GM12878 (cell line): ENCODE results near the gene RNASEL. TPM values are rescaled to one million over a fixed set of nuclear protein-coding genes. Genes with fewer than 3 reads are reported as not detected.

Experiments used
- ATAC-seq: fragments of 200-7000 bp; cut with Tn5 transposase; 3 replicates; pipeline ENCODE4 v1.9.1; 2020; ENCODE audit warnings: mild to moderate bottlenecking, moderate library complexity
- BruUV-seq: library from RNA; stranded (reverse); fragments of 400-500 nt; replicated peaks from 2 replicates; lab custom pipeline; 2021; lab: Mats Ljungman, UMichigan
- CTCF ChIA-PET: fragments of 300-600 bp; sonication (Branson Sonifier 250); formaldehyde crosslinking; extraction: SDS; loops from one replicate; lab custom pipeline; 2021; ENCODE audit warnings: inconsistent platforms; lab: Yijun Ruan, JAX
- POLR2A ChIA-PET: fragments of 350-600 bp; formaldehyde crosslinking; extraction: SDS; loops from one replicate; lab custom pipeline; 2021; ENCODE audit warnings: inconsistent platforms; lab: Charles Lee
- RAD21 ChIA-PET: fragments of 300-600 bp; sonication (Branson Sonifier 250); formaldehyde crosslinking; loops from one replicate; lab custom pipeline; 2023; ENCODE audit warnings: antibody characterized with exemption; ENCODE audit not compliant: unreplicated experiment; lab: Charles Lee
- SMC1A ChIA-PET: fragments of 300-600 bp; sonication (Branson Sonifier 250); formaldehyde crosslinking; loops from one replicate; lab custom pipeline; 2023; ENCODE audit not compliant: unreplicated experiment, uncharacterized antibody; lab: Charles Lee
- DNase-seq: peaks from one replicate; pipeline ENCODE4 v3.0.0-alpha.2; 2011; ENCODE audit warnings: low read depth, low spot score
- FAIRE-seq: peaks from 3 replicates; lab custom pipeline; 2011; peaks lifted over from hg19 to GRCh38; lab: Jason Lieb, UNC
- H2AFZ ChIP-seq: 2 replicates; pipeline ENCODE4 v1.6.0; 2011; ENCODE audit warnings: low read depth, low read length, control low read depth; ENCODE audit not compliant: control insufficient read depth
- H3K27ac ChIP-seq: 2 replicates; pipeline ENCODE4 v1.5.1; 2011; ENCODE audit warnings: control low read depth; ENCODE audit not compliant: control insufficient read depth, insufficient read depth
- H3K27me3 ChIP-seq, 2 experiments: replicated peaks in 1 of 2; 2 replicates each; pipeline versions ENCODE4 v1.6.0 to v1.6.1; 2011; ENCODE audit warnings: low read length in 1 of 2; ENCODE audit not compliant: control insufficient read depth in 2 of 2, insufficient read depth in 2 of 2
- H3K36me3 ChIP-seq, 2 experiments: 2 replicates each; pipeline ENCODE4 v1.5.1; 2011; ENCODE audit warnings: low read length in 1 of 2; ENCODE audit not compliant: control insufficient read depth in 2 of 2, insufficient read depth in 2 of 2
- H3K4me1 ChIP-seq: 2 replicates; pipeline ENCODE4 v1.6.1; 2011; ENCODE audit warnings: mild to moderate bottlenecking, low read length, moderate library complexity, mixed read lengths; ENCODE audit not compliant: control insufficient read depth, insufficient read depth
- H3K4me2 ChIP-seq: 2 replicates; pipeline ENCODE4 v1.6.0; 2011; ENCODE audit warnings: control low read depth; ENCODE audit not compliant: control insufficient read depth, insufficient read depth
- H3K4me3 ChIP-seq: fragments of 200-600 bp; sonication (generic); 2 replicates; pipeline ENCODE4 v1.5.1; 2016
- H3K79me2 ChIP-seq: 2 replicates; pipeline ENCODE4 v1.6.0; 2011; ENCODE audit warnings: low read length; ENCODE audit not compliant: control insufficient read depth, insufficient read depth
- H3K9ac ChIP-seq: 2 replicates; pipeline ENCODE4 v1.8.0; 2011; ENCODE audit warnings: low read length, control low read depth, mixed read lengths; ENCODE audit not compliant: control insufficient read depth, insufficient read depth
- H3K9me3 ChIP-seq: replicated peaks from 3 replicates; pipeline ENCODE4 v1.5.1; 2011; ENCODE audit warnings: mild to moderate bottlenecking, low read length; ENCODE audit not compliant: control insufficient read depth, insufficient read depth
- H4K20me1 ChIP-seq: 2 replicates; pipeline ENCODE4 v1.6.0; 2011; ENCODE audit not compliant: control insufficient read depth, insufficient read depth
- BCL11A ChIP-seq: IDR thresholded peaks from 2 replicates; pipeline ENCODE4 v1.6.1; 2011; ENCODE audit warnings: low read depth, low read length
- CBX5 ChIP-seq: sonication (generic); IDR thresholded peaks from 2 replicates; pipeline ENCODE4 v1.6.1; 2016; ENCODE audit warnings: low read depth, moderate library complexity, mild to moderate bottlenecking, inconsistent platforms
- HDAC6 ChIP-seq: fragments of 200-600 bp; sonication (generic); IDR thresholded peaks from one replicate; pipeline ENCODE4 v1.8.0; 2017; ENCODE audit warnings: antibody characterized with exemption; ENCODE audit not compliant: unreplicated experiment
- NFIC ChIP-seq: IDR thresholded peaks from 2 replicates; pipeline ENCODE4 v1.6.1; 2012; ENCODE audit warnings: low read depth, mild to moderate bottlenecking, inconsistent platforms, low read length, moderate library complexity
- PKNOX1 ChIP-seq: fragments of 450-650 bp; IDR thresholded peaks from 2 replicates; pipeline ENCODE4 v1.6.1; 2016; ENCODE audit warnings: mild to moderate bottlenecking
- RBBP5 ChIP-seq: fragments of 200-600 bp; sonication (generic); conservative IDR thresholded peaks from 2 replicates; pipeline ENCODE4 v1.6.1; 2016
- RELB ChIP-seq: fragments of 450-650 bp; IDR thresholded peaks from 2 replicates; pipeline ENCODE4 v1.6.1; 2017; ENCODE audit warnings: low read depth, mild to moderate bottlenecking, moderate library complexity
- SIX5 ChIP-seq: IDR thresholded peaks from 2 replicates; pipeline ENCODE4 v1.6.1; 2011; ENCODE audit warnings: mild to moderate bottlenecking, low read depth, low read length, moderate library complexity; ENCODE audit not compliant: severe bottlenecking
- SP1 ChIP-seq: IDR thresholded peaks from one replicate; pipeline ENCODE4 v1.6.1; 2011; ENCODE audit warnings: low read depth, low read length
- STAT3 ChIP-seq: IDR thresholded peaks from 2 replicates; pipeline ENCODE4 v1.6.1; 2011; ENCODE audit warnings: low read depth, low read length, improper control_type of control experiment
- ZBTB33 ChIP-seq: fragments of 450-650 bp; IDR thresholded peaks from 2 replicates; pipeline ENCODE4 v1.6.1; 2017; ENCODE audit warnings: mild to moderate bottlenecking
- ZSCAN29 ChIP-seq: fragments of 450-650 bp; IDR thresholded peaks from 2 replicates; pipeline ENCODE4 v1.6.1; 2017; ENCODE audit warnings: mild to moderate bottlenecking, moderate library complexity
- WGBS: methylation state at CpG from one replicate; pipeline ENCODE4 v1.1.6; 2016; ENCODE audit warnings: low lambda C conversion rate; ENCODE audit not compliant: insufficient replicate concordance, insufficient coverage; ENCODE audit errors: missing lambda C conversion rate; 5-methylcytosine and 5-hydroxymethylcytosine counted together
- in situ Hi-C: fragments of 300-500 bp; cut with MboI; formaldehyde crosslinking; loops from 9 replicates; pipeline ENCODE4 v1.14.3; 2018; ENCODE audit warnings: mixed read lengths
- intact Hi-C: fragments of 100-400 bp; cut with micrococcal nuclease; formaldehyde crosslinking; loops from one replicate; pipeline ENCODE4 v1.14.2; 2022; ENCODE audit not compliant: unreplicated experiment
- polyA plus RNA-seq, 11 experiments: library from polyadenylated mRNA; depleted of rRNA in 4 of 11; unstranded in 6 of 11; stranded (reverse) in 5 of 11; fragments of >200 nt; fragmentation: Nextera tagmentation in 4 of 11; fragmentation: Illumina TruSeq in 1 of 11; extraction: Ambion mirVana in 4 of 11; extraction: Trizol in 1 of 11; gene quantifications; 1 replicate in 1 of 11; 2 replicates in 10 of 11; pipeline versions ENCODE4 v1.2.1 to v1.2.3, GENCODE V29; 2011 to 2016; ENCODE audit warnings: inconsistent platforms in 2 of 11, missing spikeins in 2 of 11, low read depth in 1 of 11
- total RNA-seq, 4 experiments: library from RNA; depleted of rRNA in 3 of 4; stranded (reverse); fragments of >200 nt in 3 of 4; fragmentation: Illumina TruSeq in 1 of 4; extraction: Trizol in 1 of 4; gene quantifications; 2 replicates each; pipeline versions ENCODE4 v1.2.1 to v1.2.3, GENCODE V29; 2013 to 2021

The RNASEL gene
- total and polyA plus RNA-seq, 10 of the 15 experiments (the other 5 are each of a cell fraction or from before 2014, with no cell fraction given): 3.0 to 10.8 (median 5.0) TPM

GRCh38 chr1:182598296-182598695 is 9.2 kb upstream of the RNASEL start (continued):
- no peak for TF ChIP-seq PKNOX1
- TF ChIP-seq RELB: no peak
- TF ChIP-seq NFIC: 0 out of 2 replicates have a peak, but pooled peaks have one; percentile 18

GRCh38 chr1:182596934-182597333 is 7.9 kb upstream of the RNASEL start:
- Histone ChIP-seq H2AFZ (no peak overlapping the region), H3K4me3 (no peak overlapping the region), H3K27me3 (no peaks in the 10 kb centered on the region), H3K4me1 (peaks cover 7% of the 10 kb centered on the region), H4K20me1 (no peaks in the 10 kb centered on the region; the same call in 1 of the 2 replicates), H3K79me2 (peaks cover 13% of the 10 kb centered on the region), H3K9ac (no peak overlapping the region), H3K36me3 (peaks cover 11 to 24% of the 10 kb centered on the region in 2 experiments; a peak in 3 of 4 replicates), H3K9me3 (no peaks in the 10 kb centered on the region), H3K27ac (no peak overlapping the region), H3K4me2 (no peak overlapping the region)
- ChIA-PET RAD21 (interaction anchor here (0.5 to 23.0 kb wide), 11 partner anchors 8 to 214 kb away, joined by 3 to 946 read pairs (median 5); no protein-coding TSS in a partner anchor), CTCF (interaction anchor here (0.6 to 37.4 kb wide), 19 partner anchors 8 to 321 kb away, joined by 3 to 1888 read pairs (median 5); partner anchors contain the start of genes NPL and RNASEL), SMC1A (interaction anchor here (0.6 to 28.0 kb wide), 19 partner anchors 8 to 512 kb away, joined by 3 to 1145 read pairs (median 4); partner anchors contain the start of genes NPL, RGSL1 and RNASEL), POLR2A (interaction anchor here (0.6 to 3.1 kb wide), 3 partner anchors 9 to 185 kb away, joined by 3 to 20 read pairs (median 8); no protein-coding TSS in a partner anchor)
- FAIRE-seq (no peak), DNase-seq (no peak), ATAC-seq (no peak; the same call in 2 of the 3 replicates)
- WGBS: 59% methylated on average over 6 of the region's 6 CpGs
- in situ Hi-C loops: loop anchor here (5.0 to 10.0 kb wide), 2 partner anchors 152 to 190 kb away; partner anchors contain the start of gene NPL
- intact Hi-C loops: loop anchor here (5.0 kb wide), 1 partner anchor 510 kb away; no protein-coding TSS in a partner anchor
- BruUV-seq: no TSS peak
- TF ChIP-seq ZBTB33: no peak
- no peak for TF ChIP-seq SP1
- no peak for TF ChIP-seq STAT3
- TF ChIP-seq RBBP5: no peak
- TF ChIP-seq RELB: no peak
- TF ChIP-seq ZSCAN29: no peak
- no peak for TF ChIP-seq HDAC6
- TF ChIP-seq SIX5: no peak
- TF ChIP-seq BCL11A: no peak
- no peak for TF ChIP-seq CBX5
